C1 segment of cervical spinal cord (tissue), 14 donors: ENCODE measurements around the gene TCEA2.

Experiments
- DNase-seq, 14 donors: peaks; one replicate each; lab custom pipeline; 2025; lab: John Stamatoyannopoulos, UW

Gene TCEA2

DNA sequence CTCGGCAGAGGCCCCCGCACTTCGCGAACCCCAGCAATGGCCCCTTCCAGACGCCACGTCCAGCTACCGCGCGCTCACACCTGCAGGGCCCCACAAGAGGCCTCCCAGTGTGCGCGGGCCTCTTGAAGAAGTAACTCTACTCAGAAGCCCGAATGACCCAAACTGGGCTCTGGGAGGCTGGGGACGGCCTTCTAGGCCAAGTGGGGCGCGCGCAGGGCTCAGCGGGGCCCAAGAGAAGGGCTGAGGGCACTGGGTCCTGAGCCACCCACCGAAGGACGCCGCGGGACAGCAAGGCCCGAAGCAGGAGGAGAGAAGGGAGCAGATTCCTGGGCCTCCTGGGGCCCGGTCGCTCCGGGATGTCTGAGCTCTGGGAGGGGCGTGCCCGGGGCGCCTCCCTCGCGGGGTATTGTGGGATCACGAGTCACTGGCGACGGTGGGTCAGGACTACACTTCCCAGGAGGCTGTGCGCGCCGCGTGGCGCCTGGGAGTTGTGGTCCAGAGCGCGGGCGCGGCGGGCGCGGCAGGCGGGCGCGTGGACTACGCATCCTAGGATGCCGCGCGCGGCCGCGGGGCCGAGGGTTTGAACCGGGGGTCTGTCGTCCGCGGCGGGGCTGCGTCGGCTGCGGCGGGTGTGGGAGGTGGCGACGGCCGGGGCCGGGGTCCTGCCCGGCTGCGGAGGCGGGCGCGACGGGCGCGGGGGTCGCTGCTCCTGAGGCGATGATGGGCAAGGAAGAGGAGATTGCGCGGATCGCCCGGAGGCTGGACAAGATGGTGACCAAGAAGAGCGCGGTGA lies at the start of gene TCEA2:
TSS of gene TCEA2 (plus strand) at position 603 of the 793 bp plus-strand sequence. CDS start at position 718, 115 bp downstream.
- peak; percentile 80 to 98 (median 93) for DNase-seq

DNA sequence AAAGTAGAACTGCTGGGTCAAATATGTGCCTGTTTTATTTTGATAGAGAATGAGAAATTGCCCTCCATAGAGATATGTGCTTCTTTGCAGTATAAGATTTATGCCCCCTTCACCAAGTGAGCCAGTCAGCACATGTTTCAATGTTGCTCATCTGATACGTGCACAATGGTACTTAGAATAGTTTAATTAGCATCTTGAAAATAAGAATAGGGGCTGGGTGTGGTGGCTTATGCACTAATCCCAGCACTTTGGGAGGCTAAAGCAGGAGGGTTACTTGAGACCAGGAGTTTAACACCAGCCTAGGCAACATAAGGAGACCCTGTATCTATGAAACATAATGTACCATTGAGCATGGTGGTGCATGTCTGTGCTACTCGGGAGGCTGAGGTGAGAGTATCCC lies 47.4 kb upstream of the TCEA2 start:
- no peak for DNase-seq

GRCh38 chr20:64021124-64021975 lies 41.6 kb upstream of the TCEA2 start:
- no peak for DNase-seq

- DNase-seq = no peak
These were observed 40.2 kb upstream of the TCEA2 start for GRCh38 chr20:64022671-64023360.

DNA sequence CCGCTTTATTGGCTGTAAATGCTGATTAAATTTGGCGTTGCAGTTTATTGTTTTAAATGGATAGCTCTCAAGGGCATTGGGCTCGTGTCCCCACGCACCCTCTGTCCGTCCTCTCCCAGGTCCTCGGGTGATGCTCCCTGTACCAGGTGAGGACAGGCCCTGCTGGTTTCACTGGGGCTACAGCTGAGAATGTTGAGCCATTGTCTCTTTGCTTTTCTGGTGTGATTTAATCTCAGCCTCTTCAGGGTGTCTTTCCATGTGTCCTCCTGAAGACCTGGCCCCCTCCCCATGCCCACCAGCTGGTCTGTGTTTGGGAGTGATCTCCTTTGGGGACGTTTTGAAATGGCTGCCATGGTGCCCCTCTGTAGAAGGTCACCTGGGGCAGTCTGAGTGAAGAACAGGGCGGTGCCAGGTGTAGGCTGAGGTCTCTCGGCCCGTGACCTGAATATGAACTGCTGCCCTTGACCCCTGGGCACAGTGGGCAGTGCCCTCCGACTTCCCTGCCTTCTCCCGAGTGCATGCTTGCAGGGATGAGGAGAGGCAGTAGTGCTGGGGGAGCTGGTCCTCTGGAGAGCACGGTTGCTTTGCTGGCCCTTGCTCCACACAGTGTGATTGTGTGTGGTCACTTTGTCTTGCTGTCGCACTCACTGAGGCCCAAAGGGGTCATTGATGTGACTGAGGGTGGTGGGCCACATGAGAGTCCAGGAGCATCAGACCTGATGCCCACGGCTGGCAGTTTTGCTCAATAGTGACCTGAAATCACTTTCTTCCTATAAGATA lies 39.4 kb upstream of the TCEA2 start:
- DNase-seq = no peak

GRCh38 chr20:64024141-64024990 lies 38.6 kb upstream of the TCEA2 start:
- DNase-seq = no peak

DNA sequence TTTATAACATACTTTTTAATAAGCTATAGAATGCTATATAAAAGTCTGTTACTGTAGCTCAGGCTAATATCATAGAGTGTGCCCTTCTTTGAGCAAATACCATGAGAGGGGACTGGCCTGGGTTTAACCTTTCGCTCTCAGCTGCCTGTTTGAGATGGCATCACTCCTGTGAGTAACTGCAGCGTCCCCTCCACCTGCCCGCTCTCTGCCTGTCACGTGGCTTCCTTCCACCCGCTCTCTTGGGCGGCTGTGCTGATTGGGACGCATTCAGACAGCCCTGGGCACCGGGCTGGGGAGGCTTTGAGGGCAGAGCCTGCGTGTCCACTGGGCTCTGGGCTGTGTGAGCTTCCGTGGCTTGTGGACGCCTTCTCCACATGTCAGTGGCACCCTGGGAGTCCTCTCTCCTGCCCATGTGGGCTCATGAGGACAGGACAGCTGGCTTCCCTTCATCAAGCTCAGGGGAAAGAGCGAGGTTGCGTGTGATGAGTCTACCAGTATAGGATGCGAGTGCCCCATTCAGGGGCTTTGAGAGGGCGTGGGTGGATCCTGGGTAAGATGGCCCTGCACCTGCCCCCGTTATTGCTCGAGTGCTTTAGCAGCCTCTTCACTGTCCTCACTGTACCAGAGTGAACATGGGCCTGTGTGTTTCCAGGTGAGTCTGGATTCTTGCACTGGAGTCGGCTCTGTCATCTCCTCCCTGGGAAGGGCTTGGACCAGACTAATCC lies 37.7 kb upstream of the TCEA2 start:
- no peak for DNase-seq

- DNase-seq = no peak
These were observed 37.1 kb upstream of the TCEA2 start for GRCh38 chr20:64025826-64026412.

DNA sequence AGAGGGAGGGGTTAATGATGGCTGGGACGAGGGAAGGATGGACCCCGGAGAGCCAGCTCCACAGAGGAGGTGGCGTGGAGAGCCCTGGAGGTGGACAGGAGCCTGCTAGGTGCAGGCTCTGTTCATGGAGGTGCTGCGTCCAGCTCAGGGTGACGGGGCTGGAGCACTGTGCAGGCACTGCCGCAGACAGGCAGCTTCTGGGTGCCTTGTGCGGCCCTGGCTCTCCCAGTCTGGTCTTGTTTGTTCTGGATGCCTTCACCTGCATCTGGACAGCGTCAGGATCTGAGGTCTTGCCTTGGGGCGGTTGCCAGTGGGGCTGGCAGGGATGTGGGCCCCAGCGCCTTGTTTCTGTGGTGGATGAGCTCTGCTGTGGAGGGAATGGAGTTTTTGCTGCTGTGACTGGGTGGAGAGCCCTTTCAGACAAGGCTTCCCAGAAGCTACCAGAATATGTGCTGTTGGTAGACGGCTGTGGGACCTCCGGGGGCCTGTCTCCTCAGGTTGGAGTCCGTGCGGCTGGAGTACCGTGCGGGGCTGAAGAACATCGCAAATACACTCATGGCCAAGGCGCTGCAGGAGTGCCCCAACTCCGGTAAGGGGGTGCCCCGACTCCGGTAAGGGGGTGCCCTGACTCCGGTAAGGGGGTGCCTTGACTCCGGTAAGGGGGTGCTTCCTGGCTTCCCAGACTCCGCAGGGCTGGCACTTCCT lies 34.9 kb upstream of the TCEA2 start:
- no peak for DNase-seq

- DNase-seq = no peak
These were observed 33.5 kb upstream of the TCEA2 start for GRCh38 chr20:64029293-64030117.

DNA sequence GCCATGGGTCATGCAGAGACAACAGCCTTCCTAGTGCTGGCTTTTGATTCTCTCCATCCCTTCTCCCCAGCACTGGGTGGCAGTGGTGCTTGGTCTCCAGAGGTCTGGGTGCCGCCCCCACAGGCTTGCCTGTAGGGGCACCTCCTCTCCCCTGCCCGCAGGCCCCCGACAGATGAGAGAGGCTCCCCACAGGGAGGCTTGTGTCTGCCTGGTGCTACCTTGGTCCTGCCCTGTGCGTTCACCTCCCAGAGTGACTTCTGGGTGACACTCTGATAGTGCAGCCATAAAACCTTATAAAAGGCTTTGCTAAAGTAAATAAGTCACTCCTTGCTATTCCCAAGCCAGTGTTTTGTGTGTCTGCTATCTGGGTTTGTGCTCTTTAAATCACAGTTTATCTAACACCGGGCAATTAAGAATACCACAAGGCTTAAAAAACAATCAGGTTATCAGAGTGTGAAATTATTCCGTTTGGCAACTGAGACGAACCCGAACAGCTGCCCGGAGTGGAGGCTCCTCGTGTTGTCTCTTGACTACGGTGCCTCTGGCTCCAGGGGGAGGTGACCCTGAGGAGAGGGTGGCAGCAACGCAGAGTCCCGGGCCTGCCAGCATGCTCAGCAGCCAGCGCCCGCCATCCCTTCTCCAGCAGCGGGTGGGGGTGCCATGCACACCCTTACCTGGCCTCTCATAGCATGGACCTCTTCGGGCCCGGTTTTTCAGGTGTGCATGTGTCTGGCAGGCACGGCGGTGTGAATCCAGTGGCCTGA lies 32.4 kb upstream of the TCEA2 start:
- DNase-seq = no peak

GRCh38 chr20:64031822-64032314 lies 31.1 kb upstream of the TCEA2 start:
- no peak for DNase-seq

DNA sequence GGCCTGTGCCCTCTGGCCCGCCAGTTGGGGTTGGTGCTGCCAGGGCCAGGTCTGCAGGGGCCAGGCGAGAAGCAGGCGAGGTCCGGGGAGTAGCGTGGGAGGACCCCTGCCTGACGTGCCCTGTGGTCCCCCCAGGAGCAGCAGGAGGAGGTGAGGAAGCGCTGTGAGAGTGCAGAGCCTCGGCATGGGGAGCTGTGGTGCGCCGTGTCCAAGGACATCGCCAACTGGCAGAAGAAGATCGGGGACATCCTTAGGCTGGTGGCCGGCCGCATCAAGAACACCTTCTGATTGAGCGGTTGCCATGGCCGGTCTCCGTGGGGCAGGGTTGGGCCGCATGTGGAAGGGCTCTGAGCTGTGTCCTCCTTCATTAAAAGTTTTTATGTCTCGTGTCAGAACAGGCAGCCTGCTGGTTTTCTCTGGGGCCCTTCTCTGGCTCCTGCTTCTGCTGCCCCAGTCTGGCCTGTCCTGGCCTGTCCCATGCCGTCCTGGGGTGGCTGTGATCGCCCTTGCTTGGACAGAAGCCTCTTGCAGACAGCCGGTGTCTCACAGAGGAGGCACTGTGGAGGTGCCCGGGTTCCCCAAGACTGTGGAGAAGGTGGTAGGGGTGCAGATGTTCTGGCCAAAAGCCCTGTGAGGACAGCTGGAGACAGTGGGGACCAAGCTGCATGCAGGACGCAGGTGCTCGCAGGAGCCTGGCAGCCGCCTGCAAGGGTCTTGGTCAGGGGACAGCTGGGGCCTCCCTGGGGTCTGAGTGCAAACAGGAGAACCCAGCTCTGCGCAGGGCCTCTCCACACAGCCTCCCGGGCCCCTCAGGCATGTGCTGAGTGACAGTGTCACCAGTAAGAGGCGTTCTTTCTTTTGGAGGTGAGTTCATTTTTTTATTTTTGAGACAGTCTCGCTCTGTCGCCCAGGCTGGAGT lies 30.0 kb upstream of the TCEA2 start:
- no peak for DNase-seq

GRCh38 chr20:64033981-64034493 lies 29.0 kb upstream of the TCEA2 start:
- DNase-seq = no peak
